Fibroblast of skin of scalp (primary cell): Measurements from ENCODE around the gene REV3L.
A peak's percentile ranks its signal among the peaks of the same experiment; 100 is the strongest.
"Not testable (repeated sequence)": the region's sequence is repeated elsewhere in the genome, so short reads cannot be mapped to it uniquely, and the experiment has no call there.

Experiments
- DNase-seq: peaks from one replicate; pipeline ENCODE4 v3.0.0-alpha.2; 2013

Gene REV3L

GRCh38 chr6:111494951-111495635 lies 12.1 kb upstream of the REV3L start:
- no peak for DNase-seq

GRCh38 chr6:111492499-111492898 lies 9.5 kb upstream of the REV3L start:
- no peak for DNase-seq

- DNase-seq: no peak
Observed at GRCh38 chr6:111490067-111490466, 7.0 kb upstream of the REV3L start.

- peak; percentile 49 for DNase-seq
Observed at GRCh38 chr6:111487661-111488060, 4.6 kb upstream of the REV3L start.

GRCh38 chr6:111486921-111487320 lies 3.9 kb upstream of the REV3L start:
- no peak for DNase-seq

GRCh38 chr6:111486475-111486874 lies 3.5 kb upstream of the REV3L start:
- no peak for DNase-seq

GRCh38 chr6:111485342-111485741 lies 2.3 kb upstream of the REV3L start:
- DNase-seq: peak; percentile 51

- no peak for DNase-seq
Observed at GRCh38 chr6:111484633-111484930, 1.6 kb upstream of the REV3L start.

- DNase-seq: peak; percentile 98
Observed at GRCh38 chr6:111483736-111484632, 966 bp upstream of the REV3L start.

GRCh38 chr6:111482188-111482958 lies 645 bp downstream of the REV3L start:
- DNase-seq: peak; percentile 54

- DNase-seq: no peak
Observed at GRCh38 chr6:111481836-111482187, 1.2 kb downstream of the REV3L start.

GRCh38 chr6:111480988-111481822 lies 1.8 kb downstream of the REV3L start:
- no peak for DNase-seq

GRCh38 chr6:111478749-111479148 lies 4.3 kb downstream of the REV3L start:
- DNase-seq: peak; percentile 64

GRCh38 chr6:111478064-111478476 lies 4.9 kb downstream of the REV3L start:
- DNase-seq: peak; percentile 54

GRCh38 chr6:111477481-111477938 lies 5.5 kb downstream of the REV3L start:
- no peak for DNase-seq

- DNase-seq: not testable (repeated sequence)
Observed at GRCh38 chr6:111476061-111476460, 7.0 kb downstream of the REV3L start.

GRCh38 chr6:111474771-111475170 lies 8.2 kb downstream of the REV3L start:
- peak; percentile 52 for DNase-seq

- DNase-seq: no peak
Observed at GRCh38 chr6:111474106-111474505, 8.9 kb downstream of the REV3L start.

GRCh38 chr6:111472933-111473435 lies 10.0 kb downstream of the REV3L start:
- DNase-seq: no peak

GRCh38 chr6:111471958-111472357 lies 11.1 kb downstream of the REV3L start:
- DNase-seq: no peak

- no peak for DNase-seq
Observed at GRCh38 chr6:111471533-111471932, 11.5 kb downstream of the REV3L start.

- DNase-seq: no peak
Observed at GRCh38 chr6:111470991-111471390, 12.0 kb downstream of the REV3L start.
